T-helper 17 cell (primary cell): ENCODE data around the gene EEF2K. TPM values are rescaled to one million over a fixed set of nuclear protein-coding genes. Genes with fewer than 3 reads are reported as not detected.

Experiments used
- ATAC-seq: fragments of 150-1000 bp; cut with Tn5 transposase; 2 replicates; pipeline ENCODE4 v1.10.0; 2021; ENCODE audit warnings: mild to moderate bottlenecking, moderate library complexity
- DNase-seq, 3 donors: peaks; one replicate each; pipeline versions ENCODE4 v3.0.0 to v3.0.0-alpha.2; 2020 to 2021
- H3K9me3 ChIP-seq: one replicate; pipeline ENCODE4 v1.7.0; 2013; ENCODE audit warnings: low read length, mild to moderate bottlenecking; ENCODE audit not compliant: control insufficient read depth, poor library complexity, severe bottlenecking
- H3K27ac Mint-ChIP-seq: one replicate; pipeline ENCODE4 v1.8.0; 2022; ENCODE audit warnings: mild to moderate bottlenecking, moderate library complexity, mixed read lengths
- H3K27me3 Mint-ChIP-seq: one replicate; pipeline ENCODE4 v1.8.0; 2022; ENCODE audit warnings: mixed read lengths
- H3K36me3 Mint-ChIP-seq: one replicate; pipeline ENCODE4 v1.8.0; 2022; ENCODE audit warnings: low read depth, mixed read lengths
- H3K4me1 Mint-ChIP-seq: one replicate; pipeline ENCODE4 v1.8.0; 2022; ENCODE audit warnings: mild to moderate bottlenecking, mixed read lengths
- H3K4me3 Mint-ChIP-seq: one replicate; pipeline ENCODE4 v1.8.0; 2022; ENCODE audit warnings: mild to moderate bottlenecking, moderate library complexity, mixed read lengths
- total RNA-seq, 4 donors: library from RNA in 2 of 4; stranded (reverse) in 2 of 4; gene quantifications; one replicate each; pipeline ENCODE4 v1.2.3 and lab custom pipeline; 2022 to 2026

Gene EEF2K
- total RNA-seq, 2 donors from 2014 or later, result 14.4 to 14.7 TPM

- H3K27ac Mint-ChIP-seq, result no peak overlapping the region
- no peaks in the 10 kb centered on the region for H3K27me3 Mint-ChIP-seq
- H3K9me3 ChIP-seq, result no peaks in the 10 kb centered on the region
- H3K36me3 Mint-ChIP-seq, result peaks cover 2% of the 10 kb centered on the region
- ATAC-seq, result no peak
- peaks cover 2% of the 10 kb centered on the region for H3K4me1 Mint-ChIP-seq
- DNase-seq, result no peak
- no peak overlapping the region for H3K4me3 Mint-ChIP-seq
Measured at GRCh38 chr16:22282254-22282892, 76.3 kb downstream of the EEF2K start.

DNA sequence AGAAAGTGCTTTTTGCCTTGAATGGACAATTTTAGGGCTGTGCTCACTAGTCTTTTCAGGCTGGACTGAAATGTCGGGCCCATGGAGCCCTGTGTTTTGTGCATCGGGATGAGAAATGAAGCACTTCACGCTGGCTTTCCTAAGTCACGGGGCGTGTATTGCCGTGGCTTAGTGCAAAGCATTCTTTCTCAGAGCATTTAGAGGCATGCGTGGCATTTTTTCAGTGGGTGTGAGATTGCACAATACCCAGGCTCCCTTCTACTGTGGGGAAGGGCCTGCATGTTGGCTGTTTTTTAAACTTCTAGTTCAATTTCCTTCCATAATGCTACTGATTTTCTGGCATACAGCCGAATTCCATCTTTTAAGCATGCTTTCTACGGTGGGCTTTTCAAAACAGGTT is 78.6 kb downstream of the EEF2K start:
- no peaks in the 10 kb centered on the region for H3K9me3 ChIP-seq
- Mint-ChIP-seq H3K4me1 (no peaks in the 10 kb centered on the region), H3K27ac (no peak overlapping the region), H3K27me3 (no peaks in the 10 kb centered on the region), H3K36me3 (peaks cover 2% of the 10 kb centered on the region), H3K4me3 (no peak overlapping the region)
- DNase-seq, result no peak
- ATAC-seq, result no peak

- Mint-ChIP-seq H3K36me3 (peaks cover 2% of the 10 kb centered on the region), H3K4me3 (no peak overlapping the region), H3K27ac (no peak overlapping the region), H3K27me3 (no peaks in the 10 kb centered on the region), H3K4me1 (no peaks in the 10 kb centered on the region)
- DNase-seq (no peak), ATAC-seq (no peak)
- H3K9me3 ChIP-seq, result no peaks in the 10 kb centered on the region
Measured at GRCh38 chr16:22285080-22285479, 79.0 kb downstream of the EEF2K start.

DNA sequence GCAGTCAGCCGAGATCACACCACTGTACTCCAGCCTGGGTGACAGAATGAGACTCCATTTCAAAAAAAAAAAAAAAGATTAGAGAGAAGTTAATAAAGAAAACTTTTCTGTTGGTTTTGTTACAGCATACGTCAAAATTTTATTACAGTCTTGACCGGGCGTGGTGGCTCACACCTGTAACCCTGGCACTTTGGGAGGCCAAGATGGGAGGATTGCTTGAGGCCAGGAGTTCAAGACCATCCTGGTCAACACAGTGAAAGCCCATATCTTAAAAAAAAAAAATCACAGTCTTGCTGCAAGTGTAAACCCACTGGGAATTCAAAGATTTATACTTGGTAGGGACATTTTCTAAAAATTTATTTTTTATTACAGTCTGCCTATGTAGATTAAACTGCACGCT is 84.9 kb downstream of the EEF2K start:
- Mint-ChIP-seq H3K27me3 (no peaks in the 10 kb centered on the region), H3K4me1 (peaks cover 3% of the 10 kb centered on the region), H3K36me3 (no peaks in the 10 kb centered on the region), H3K4me3 (no peak overlapping the region), H3K27ac (no peak overlapping the region)
- no peak for DNase-seq
- H3K9me3 ChIP-seq, result no peaks in the 10 kb centered on the region
- no peak for ATAC-seq

- H3K4me3 Mint-ChIP-seq, result no peak overlapping the region
- peaks cover 9% of the 10 kb centered on the region for H3K4me1 Mint-ChIP-seq
- H3K27ac Mint-ChIP-seq, result no peak overlapping the region
- DNase-seq (no peak), ATAC-seq (no peak)
- no peaks in the 10 kb centered on the region for H3K9me3 ChIP-seq
- no peaks in the 10 kb centered on the region for H3K36me3 Mint-ChIP-seq
- no peaks in the 10 kb centered on the region for H3K27me3 Mint-ChIP-seq
Measured at GRCh38 chr16:22291860-22292318, 85.8 kb downstream of the EEF2K start.

DNA sequence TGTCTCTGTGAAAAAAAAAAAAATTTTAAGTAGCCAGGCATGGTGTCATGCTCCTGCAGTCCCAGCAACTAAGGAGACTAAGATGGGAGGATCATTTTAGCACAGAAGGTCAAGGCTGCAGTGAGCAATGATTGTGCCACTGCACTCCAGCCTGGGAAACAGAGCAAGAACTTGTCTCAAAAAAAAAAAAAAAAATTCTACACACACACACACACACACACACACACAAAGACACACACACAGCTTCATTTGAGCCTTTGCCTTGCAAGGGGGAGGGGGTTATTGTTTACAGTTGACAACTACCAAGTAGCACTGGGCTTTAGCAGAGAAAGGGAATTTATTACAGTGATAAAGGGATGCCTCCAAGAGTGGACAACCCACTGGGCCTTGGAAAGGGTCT is 86.2 kb downstream of the EEF2K start:
- no peaks in the 10 kb centered on the region for H3K27me3 Mint-ChIP-seq
- peak overlapping the region; percentile 19 for H3K4me3 Mint-ChIP-seq
- H3K36me3 Mint-ChIP-seq, result no peaks in the 10 kb centered on the region
- peaks cover 12% of the 10 kb centered on the region for H3K4me1 Mint-ChIP-seq
- no peak overlapping the region for H3K27ac Mint-ChIP-seq
- ATAC-seq, result no peak
- H3K9me3 ChIP-seq, result no peaks in the 10 kb centered on the region
- no peak for DNase-seq

DNA sequence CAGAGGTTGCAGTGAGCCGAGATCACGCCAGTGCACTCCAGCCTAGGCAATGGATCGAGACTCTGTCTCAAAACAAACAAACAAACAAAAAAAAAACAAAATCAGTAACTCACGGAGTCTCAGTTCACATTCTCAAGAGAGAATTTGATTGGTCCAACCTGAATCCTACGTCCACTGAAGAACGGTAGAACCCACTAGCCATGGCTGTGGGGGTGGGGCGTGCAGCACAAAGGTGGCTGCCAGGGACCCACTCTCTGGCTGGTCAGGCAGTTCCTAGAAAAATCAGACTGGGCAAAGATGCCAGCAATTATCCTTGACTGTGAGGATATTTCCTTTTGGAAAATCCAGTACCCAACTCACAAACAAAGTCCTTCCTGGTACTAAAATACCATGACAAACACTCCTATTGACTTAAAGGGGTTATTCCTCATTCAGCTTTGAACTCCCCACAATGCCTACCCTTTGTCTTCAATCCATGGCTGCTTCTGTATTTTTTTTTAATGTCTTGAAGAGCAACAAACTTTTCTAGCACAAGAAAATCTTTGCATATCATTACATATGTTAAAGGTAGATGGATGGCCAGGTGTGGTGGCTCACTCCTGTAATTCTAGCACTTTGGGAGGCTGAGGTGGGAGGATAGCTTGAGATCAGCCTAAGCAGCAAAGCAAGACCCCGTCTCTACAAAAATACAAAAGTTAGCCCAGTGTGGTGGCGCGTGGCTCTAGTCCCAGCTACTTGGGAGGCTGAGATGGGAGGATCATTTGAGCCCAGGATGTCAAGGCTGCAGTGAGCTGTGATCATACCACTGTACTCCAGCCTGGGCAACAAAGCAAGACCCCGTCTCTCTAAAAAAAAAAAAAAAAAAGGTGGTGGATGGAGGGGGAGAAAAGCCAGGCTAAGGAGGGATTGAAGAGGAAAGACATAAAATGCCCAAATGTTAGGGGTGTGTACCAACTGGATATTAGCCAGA is 87.3 kb downstream of the EEF2K start:
- H3K9me3 ChIP-seq, result no peaks in the 10 kb centered on the region
- no peaks in the 10 kb centered on the region for H3K27me3 Mint-ChIP-seq
- H3K4me3 Mint-ChIP-seq, result no peak overlapping the region
- DNase-seq (no peak), ATAC-seq (no peak)
- H3K36me3 Mint-ChIP-seq, result no peaks in the 10 kb centered on the region
- peaks cover 18% of the 10 kb centered on the region for H3K4me1 Mint-ChIP-seq
- H3K27ac Mint-ChIP-seq, result no peak overlapping the region

DNA sequence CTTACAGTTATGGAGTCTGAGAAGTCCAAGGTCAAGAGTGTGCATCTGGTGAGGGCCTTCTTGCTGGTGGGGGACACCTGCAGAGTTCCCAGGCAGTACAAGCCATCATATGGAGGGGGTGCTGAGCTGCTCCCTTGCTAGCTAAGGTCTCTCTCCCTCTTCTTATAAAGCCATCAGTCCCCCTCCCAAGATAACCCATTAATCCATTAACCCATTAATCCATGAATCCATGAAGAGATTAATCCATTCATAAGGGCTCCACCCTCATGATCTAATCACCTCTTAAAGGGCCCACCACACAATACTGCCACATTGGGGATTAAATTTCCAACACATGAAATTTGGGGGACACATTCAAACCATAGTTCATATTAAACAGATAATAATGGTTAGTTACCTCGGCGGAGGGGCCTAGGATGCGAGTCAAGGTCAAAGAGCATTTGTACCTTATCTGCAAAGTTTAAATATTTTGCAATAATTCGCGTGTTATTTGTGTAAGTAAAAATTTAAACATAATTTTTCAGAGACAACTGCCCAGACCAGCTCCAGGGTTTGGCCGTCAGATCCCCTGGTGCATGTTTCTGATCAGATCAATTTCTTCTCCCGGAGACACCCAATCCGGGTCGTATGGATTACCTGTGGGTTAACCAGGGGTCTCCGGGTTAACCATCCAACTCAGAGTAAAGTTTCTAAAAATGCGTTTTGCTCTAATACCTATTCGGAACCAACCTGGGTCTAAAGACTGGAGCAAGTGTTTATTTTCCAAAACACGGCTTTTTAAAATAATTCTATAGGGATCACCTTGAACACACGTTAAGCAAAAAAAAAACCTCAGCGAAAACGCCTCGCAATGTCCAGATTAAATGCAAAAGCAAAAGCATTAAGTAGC is 90.4 kb downstream of the EEF2K start:
- H3K27ac Mint-ChIP-seq, result peak overlapping the region; percentile 95
- H3K27me3 Mint-ChIP-seq, result no peaks in the 10 kb centered on the region
- H3K4me1 Mint-ChIP-seq, result peaks cover 41% of the 10 kb centered on the region
- H3K9me3 ChIP-seq, result no peaks in the 10 kb centered on the region
- ATAC-seq, result no peak
- peak overlapping the region; percentile 88 for H3K4me3 Mint-ChIP-seq
- peaks cover 8% of the 10 kb centered on the region for H3K36me3 Mint-ChIP-seq
- no peak for DNase-seq

GRCh38 chr16:22297114-22297870 is 91.2 kb downstream of the EEF2K start, which contains the start of gene POLR3E:
POLR3E (plus strand) TSS chr16:22297409; CDS start chr16:22302969, 5,560 bp downstream.
- peaks cover 45% of the 10 kb centered on the region for H3K4me1 Mint-ChIP-seq
- H3K27ac Mint-ChIP-seq, result peak within 1 kb of the TSS; percentile 95
- ATAC-seq (peak; percentile 83), DNase-seq (peak; percentile 100)
- H3K9me3 ChIP-seq, result no peaks in the 10 kb centered on the region
- peak within 1 kb of the TSS; percentile 88 for H3K4me3 Mint-ChIP-seq
- H3K27me3 Mint-ChIP-seq, result no peaks in the 10 kb centered on the region
- peaks cover 8% of the 10 kb centered on the region for H3K36me3 Mint-ChIP-seq

- H3K27ac Mint-ChIP-seq, result peak overlapping the region; percentile 95
Measured at GRCh38 chr16:22297871-22298733, 92.0 kb downstream of the EEF2K start.

DNA sequence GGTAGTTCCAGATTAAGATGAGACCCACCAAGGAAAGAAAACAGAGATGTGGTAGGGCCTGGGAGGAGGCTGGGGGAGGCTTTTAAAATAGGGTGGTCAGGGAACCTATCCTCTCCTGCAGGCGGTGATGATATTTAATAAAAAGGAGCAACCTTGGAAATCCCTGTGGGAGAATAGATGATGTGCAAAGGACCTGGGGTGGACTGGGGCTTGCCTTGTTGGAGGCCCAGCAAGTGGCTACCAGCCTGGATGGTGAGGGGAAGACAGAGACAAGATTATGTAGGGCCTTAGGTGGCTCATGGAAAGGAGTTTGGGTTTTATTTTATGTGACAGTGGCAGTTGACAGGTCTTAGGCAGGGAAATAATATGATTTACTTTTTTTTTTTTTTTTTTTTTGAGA is 93.0 kb downstream of the EEF2K start:
- no peak for ATAC-seq
- Mint-ChIP-seq H3K4me1 (peaks cover 51% of the 10 kb centered on the region), H3K27me3 (no peaks in the 10 kb centered on the region), H3K4me3 (peak overlapping the region; percentile 88), H3K27ac (peak overlapping the region; percentile 95), H3K36me3 (peaks cover 13% of the 10 kb centered on the region)
- DNase-seq, result no peak
- no peaks in the 10 kb centered on the region for H3K9me3 ChIP-seq

More at GRCh38 chr16:22297871-22298733, 92.0 kb downstream of the EEF2K start:
- H3K9me3 ChIP-seq, result no peaks in the 10 kb centered on the region
- H3K27me3 Mint-ChIP-seq, result no peaks in the 10 kb centered on the region
- H3K4me1 Mint-ChIP-seq, result peaks cover 51% of the 10 kb centered on the region
- H3K4me3 Mint-ChIP-seq, result peak overlapping the region; percentile 88
- ATAC-seq (peak; percentile 59), DNase-seq (peak; percentile 31 to 57 (median 53))
- H3K36me3 Mint-ChIP-seq, result peaks cover 10% of the 10 kb centered on the region
